GM23248 (cell line): ENCODE results near the gene FAM161B.

Experiments
- EZH2 ChIP-seq: fragments of 200-600 bp; sonication (generic); IDR thresholded peaks from 2 replicates; pipeline ENCODE4 v1.6.1; 2018; ENCODE audit warnings: antibody characterized with exemption, mild to moderate bottlenecking; ENCODE audit not compliant: insufficient read depth, poor library complexity, severe bottlenecking
- EZH2phosphoT487 ChIP-seq: fragments of 200-600 bp; sonication (generic); IDR thresholded peaks from 2 replicates; pipeline ENCODE4 v1.6.1; 2018; ENCODE audit warnings: antibody characterized with exemption, moderate library complexity, mild to moderate bottlenecking, low read depth; ENCODE audit not compliant: insufficient read depth

- no peak for TF ChIP-seq EZH2
- TF ChIP-seq EZH2phosphoT487: no peak
Measured at GRCh38 chr14:73965216-73965615, 15.3 kb upstream of the FAM161B start.
